ENCODE measurements around the gene EXOSC2. TPM values are rescaled to one million over a fixed set of nuclear protein-coding genes. Genes with fewer than 3 reads are reported as not detected.

Gene EXOSC2
- total and polyA plus RNA-seq, 2 of the 8 experiments (the other 6 are each of a cell fraction or from before 2014, with no cell fraction given): 47.8 to 93.6 TPM

DNA sequence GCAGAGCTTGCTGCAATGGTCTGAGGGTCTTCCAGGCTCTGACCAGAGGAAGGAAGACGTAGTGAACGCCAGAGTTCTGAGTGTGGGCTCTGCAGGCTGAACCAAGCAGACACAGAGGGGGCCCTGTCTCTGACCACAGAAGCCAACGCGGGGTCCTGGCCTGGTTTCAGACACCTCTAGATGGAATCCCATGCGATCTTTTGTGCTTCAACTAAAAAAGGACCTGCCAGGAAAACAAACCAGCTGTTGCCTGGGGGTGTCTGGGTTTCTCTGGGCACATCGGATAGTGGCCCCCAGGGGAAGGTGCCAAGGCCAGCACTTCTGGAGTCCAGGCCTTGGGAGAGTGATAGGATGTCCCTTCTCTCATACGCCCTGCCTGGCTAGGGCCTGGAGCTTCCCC is 16.3 kb upstream of the EXOSC2 start:
- H3K14ac ChIP-seq (ENCODE audit: insufficient read length): no peak overlapping the region

More for the DNA sequence above, 16.3 kb upstream of the EXOSC2 start:
- Histone ChIP-seq H4K20me1 (replicated peaks in 1 of 2; ENCODE audit: control insufficient read depth in 1 of 2, insufficient read depth in 2 of 2, low read length in 2 of 2) (no peaks in the 10 kb centered on the region), H3K27ac (ENCODE audit: low read depth, low read length) (no peak overlapping the region), H3K36me3 (ENCODE audit: control insufficient read depth in 2 of 4, insufficient read depth in 4 of 4, low read length in 3 of 4) (no peaks in the 10 kb centered on the region), H2AFZ (ENCODE audit: low read length) (no peak overlapping the region), H3K79me1 (ENCODE audit: low read depth, low read length) (no peaks in the 10 kb centered on the region), H2BK20ac (ENCODE audit: low read length) (no peak overlapping the region), H2BK120ac (replicated peaks; ENCODE audit: low read depth, low read length) (no peak overlapping the region), H2BK5ac (ENCODE audit: low read depth, low read length) (no peak overlapping the region), H3K23me2 (ENCODE audit: low read depth, low read length) (peaks cover 12% of the 10 kb centered on the region; the same call in 1 of the 2 replicates), H3K4me1 (replicated peaks in 1 of 4; ENCODE audit: control insufficient read depth in 3 of 4, insufficient read depth in 4 of 4, low read length in 3 of 4) (peaks cover 0 to 2% (median under 1%) of the 10 kb centered on the region in 4 experiments; a peak in 3 of 7 replicates), H3K27me3 (replicated peaks in 1 of 4; ENCODE audit: control insufficient read depth in 3 of 4, extremely low read depth in 1 of 4, insufficient read depth in 3 of 4, low read length in 3 of 4) (peaks cover 13 to 39% (median 28%) of the 10 kb centered on the region in 4 experiments), H2BK12ac (ENCODE audit: low read depth, low read length) (no peak overlapping the region), H2BK15ac (ENCODE audit: low read length) (no peak overlapping the region), H3K4ac (replicated peaks; ENCODE audit: insufficient read length, low read depth, low read length) (no peak overlapping the region), H3K4me2 (ENCODE audit: insufficient read depth in 1 of 2, low read depth in 2 of 2, low read length in 2 of 2) (no peak overlapping the region), H3K18ac (ENCODE audit: extremely low read depth, low read length) (no peak overlapping the region), H3K9me3 (ENCODE audit: insufficient read depth in 2 of 2, low read depth in 1 of 2, low read length in 1 of 2) (no peaks in the 10 kb centered on the region), H3K23ac (ENCODE audit: insufficient read length) (no peak overlapping the region), H3K9ac (replicated peaks in 1 of 4; ENCODE audit: extremely low read depth in 1 of 4, low read depth in 3 of 4, low read length in 3 of 4) (no peak overlapping the region), H2AK5ac (ENCODE audit: low read depth, low read length) (no peak overlapping the region), H3K56ac (replicated peaks; ENCODE audit: insufficient read length, low read depth, low read length) (no peak overlapping the region), H4K91ac (replicated peaks; ENCODE audit: insufficient read length, low read length) (no peak overlapping the region), H4K5ac (ENCODE audit: insufficient read length, low read depth, low read length) (no peak overlapping the region), H3K4me3 (ENCODE audit: extremely low read depth in 1 of 4, insufficient read depth in 2 of 4, low read depth in 3 of 4, low read length in 4 of 4) (no peak overlapping the region), H3K79me2 (ENCODE audit: control insufficient read depth in 1 of 2, insufficient read depth in 2 of 2, low read length in 2 of 2) (no peaks in the 10 kb centered on the region), H4K8ac (ENCODE audit: extremely low read depth, insufficient read depth, low read length) (no peak overlapping the region)
- TF ChIP-seq CTBP2 (IDR thresholded peaks at IDR 0.05; ENCODE audit: borderline replicate concordance, insufficient read depth, insufficient read length, low read length): no peak
- no peak for TF ChIP-seq TCF12 (IDR thresholded peaks at IDR 0.05; ENCODE audit: low read depth, low read length)
- no peak for DNase-seq (ENCODE audit: low read depth in 1 of 2, low spot score in 2 of 2)
- ChIA-PET POLR2A (ENCODE audit: partially characterized antibody) (interaction anchor here (1.1 kb wide), 1 partner anchor 22 kb away, joined by 3 read pairs; no protein-coding TSS in a partner anchor), CTCF (ENCODE audit: partially characterized antibody) (interaction anchor here (1.7 kb wide), 1 partner anchor 217 kb away, joined by 5 read pairs; no protein-coding TSS in a partner anchor)
- FAIRE-seq: no peak
- 92% methylated on average over 7 of the region's 7 CpGs; no CpG with 5 or more reads in 1 of the 2 experiments for WGBS, 2 experiments (ENCODE audit: extremely low coverage in 1 of 2, insufficient coverage in 1 of 2, insufficient read length in 1 of 2, insufficient replicate concordance in 2 of 2, low coverage in 1 of 2, low lambda C conversion rate in 2 of 2, missing lambda C conversion rate in 1 of 2)

Measured in H1 (cell line).